HL-60/S4 (cell line): ENCODE measurements around the gene CAMK4.
"Not testable (repeated sequence)": the region's sequence is repeated elsewhere in the genome, so short reads cannot be mapped to it uniquely, and the experiment has no call there.

Experiments used
- in situ Hi-C: fragments of 300-500 bp; cut with MboI; formaldehyde crosslinking; loops from 2 replicates; pipeline ENCODE4 v1.14.3; 2022; ENCODE audit warnings: low sequenced_read_pairs

The CAMK4 gene

GRCh38 chr5:111308951-111309350, 84.8 kb downstream of the CAMK4 start:
- in situ Hi-C loops, result no loop called here

GRCh38 chr5:111309384-111309783, 85.2 kb downstream of the CAMK4 start:
- in situ Hi-C loops, result no loop called here

GRCh38 chr5:111310711-111311620, 86.8 kb downstream of the CAMK4 start:
- in situ Hi-C loops, result no loop called here

- in situ Hi-C loops, result no loop called here
These were observed 87.5 kb downstream of the CAMK4 start for GRCh38 chr5:111311666-111312065.

GRCh38 chr5:111313017-111313724, 89.0 kb downstream of the CAMK4 start:
- in situ Hi-C loops, result no loop called here

- in situ Hi-C loops, result no loop called here
These were observed 96.8 kb downstream of the CAMK4 start for GRCh38 chr5:111320953-111321352.

- in situ Hi-C loops, result no loop called here
These were observed 97.2 kb downstream of the CAMK4 start for GRCh38 chr5:111321376-111321775.

- in situ Hi-C loops, result no loop called here
These were observed 102.4 kb downstream of the CAMK4 start for GRCh38 chr5:111326551-111326950.

- in situ Hi-C loops, result no loop called here
These were observed 112.9 kb downstream of the CAMK4 start for GRCh38 chr5:111337133-111337532.

- in situ Hi-C loops, result no loop called here
These were observed 113.5 kb downstream of the CAMK4 start for GRCh38 chr5:111337688-111338087.

GRCh38 chr5:111345731-111346130, 121.5 kb downstream of the CAMK4 start:
- in situ Hi-C loops, result no loop called here

- in situ Hi-C loops, result no loop called here
These were observed 122.8 kb downstream of the CAMK4 start for GRCh38 chr5:111347021-111347420.

GRCh38 chr5:111348661-111349329, 124.6 kb downstream of the CAMK4 start:
- in situ Hi-C loops, result no loop called here

- in situ Hi-C loops, result no loop called here
These were observed 125.2 kb downstream of the CAMK4 start for GRCh38 chr5:111349429-111349828.

GRCh38 chr5:111353035-111353434, 128.9 kb downstream of the CAMK4 start:
- in situ Hi-C loops, result no loop called here

GRCh38 chr5:111358726-111359125, 134.5 kb downstream of the CAMK4 start:
- in situ Hi-C loops, result not testable (repeated sequence)

GRCh38 chr5:111360173-111360572, 136.0 kb downstream of the CAMK4 start:
- in situ Hi-C loops, result no loop called here

GRCh38 chr5:111364992-111365391, 140.8 kb downstream of the CAMK4 start:
- in situ Hi-C loops, result no loop called here

- in situ Hi-C loops, result no loop called here
These were observed 142.2 kb downstream of the CAMK4 start for GRCh38 chr5:111366388-111366787.

GRCh38 chr5:111367115-111367514, 142.9 kb downstream of the CAMK4 start:
- in situ Hi-C loops, result no loop called here

- in situ Hi-C loops, result no loop called here
These were observed 148.6 kb downstream of the CAMK4 start for GRCh38 chr5:111372799-111373198.

GRCh38 chr5:111374380-111374779, 150.2 kb downstream of the CAMK4 start:
- in situ Hi-C loops, result no loop called here
